B cell (primary cell): ENCODE measurements around the gene MEG3. TPM values are rescaled to one million over a fixed set of nuclear protein-coding genes. Genes with fewer than 3 reads are reported as not detected.

Source experiments
- ATAC-seq: fragments of 200-7000 bp; cut with Tn5 transposase; one replicate; pipeline ENCODE4 v1.10.0; 2021; ENCODE audit warnings: low read depth, mild to moderate bottlenecking, moderate number of reproducible peaks, moderate library complexity
- CTCF ChIA-PET: fragments of 350-600 bp; sonication (Branson Sonifier 250); formaldehyde crosslinking; loops from one replicate; lab custom pipeline; 2021; ENCODE audit warnings: antibody characterized with exemption, inconsistent platforms; lab: Charles Lee
- POLR2A ChIA-PET: fragments of 350-600 bp; sonication (Branson Sonifier 250); formaldehyde crosslinking; loops from one replicate; lab custom pipeline; 2021; ENCODE audit warnings: antibody characterized with exemption; lab: Charles Lee
- DNase-seq: peaks from one replicate; pipeline ENCODE4 v3.0.0; 2013
- H2AFZ ChIP-seq: 2 replicates; pipeline ENCODE4 v1.6.1; 2012; ENCODE audit warnings: mild to moderate bottlenecking, low read depth, low read length; ENCODE audit not compliant: insufficient read depth, poor library complexity, severe bottlenecking
- H3K27ac ChIP-seq, 2 donors: 1 replicate in 1 of 2; 2 replicates in 1 of 2; pipeline ENCODE4 v1.5.1; 2012 to 2013; ENCODE audit warnings: low read length in 2 of 2, mild to moderate bottlenecking in 2 of 2, moderate library complexity in 1 of 2
- H3K27me3 ChIP-seq, 4 experiments: fragments of 200-600 bp in 1 of 4; sonication (generic) in 1 of 4; replicated peaks in 1 of 4; 1 replicate in 2 of 4; 2 replicates in 2 of 4; pipeline versions ENCODE4 v1.6.1 to v1.7.0; 2013 to 2016; ENCODE audit warnings: low read length in 3 of 4, mild to moderate bottlenecking in 2 of 4, mixed read lengths in 1 of 4, moderate library complexity in 1 of 4; ENCODE audit not compliant: insufficient read depth in 4 of 4, control insufficient read depth in 3 of 4; ENCODE audit errors: control extremely low read depth in 1 of 4
- H3K36me3 ChIP-seq, 2 experiments: replicated peaks in 1 of 2; 1 replicate in 1 of 2; 2 replicates in 1 of 2; pipeline versions ENCODE4 v1.6.1 to v1.7.1; 2013; ENCODE audit warnings: low read length in 1 of 2; ENCODE audit not compliant: insufficient read depth in 2 of 2, control insufficient read depth in 1 of 2; ENCODE audit errors: control extremely low read depth in 1 of 2, extremely low read depth in 1 of 2
- H3K4me1 ChIP-seq, 2 donors: fragments of 200-600 bp in 1 of 2; sonication (generic) in 1 of 2; 1 replicate in 1 of 2; 2 replicates in 1 of 2; pipeline versions ENCODE4 v1.5.1 to v1.6.1; 2013 to 2017; ENCODE audit warnings: low read length in 2 of 2; ENCODE audit not compliant: control insufficient read depth in 2 of 2, insufficient read depth in 2 of 2
- H3K4me2 ChIP-seq: replicated peaks from 2 replicates; pipeline ENCODE3; 2012; ENCODE audit warnings: mild to moderate bottlenecking, low read depth, low read length; ENCODE audit not compliant: poor library complexity, severe bottlenecking
- H3K4me3 ChIP-seq, 5 experiments: fragments of 200-600 bp in 1 of 5; sonication (generic) in 1 of 5; 1 replicate in 3 of 5; 2 replicates in 2 of 5; pipeline versions ENCODE4 v1.5.1 to v1.7.0; 2011 to 2016; ENCODE audit warnings: low read length in 4 of 5, mild to moderate bottlenecking in 4 of 5, low read depth in 2 of 5, control low read depth in 1 of 5, moderate library complexity in 1 of 5; ENCODE audit not compliant: insufficient read depth in 1 of 5; ENCODE audit errors: control extremely low read depth in 1 of 5, extremely low read depth in 1 of 5
- H3K79me2 ChIP-seq: fragments of 200-600 bp; sonication (generic); one replicate; pipeline ENCODE4 v1.6.0; 2016; ENCODE audit warnings: low read length; ENCODE audit not compliant: control insufficient read depth, insufficient read depth
- H3K9ac ChIP-seq: fragments of 200-600 bp; sonication (generic); 2 replicates; pipeline ENCODE4 v1.6.1; 2017; ENCODE audit warnings: mild to moderate bottlenecking, low read length, moderate library complexity
- H3K9me3 ChIP-seq, 3 donors: one replicate each; pipeline versions ENCODE4 v1.6.1 to v1.7.1; 2013; ENCODE audit warnings: low read length in 2 of 3; ENCODE audit not compliant: control insufficient read depth in 2 of 3, insufficient read depth in 1 of 3; ENCODE audit errors: control extremely low read depth in 1 of 3
- H4K20me1 ChIP-seq: 2 replicates; pipeline ENCODE4 v1.6.0; 2012; ENCODE audit warnings: mild to moderate bottlenecking, low read length; ENCODE audit not compliant: insufficient read depth, control insufficient read depth, poor library complexity, severe bottlenecking
- H3K27ac Mint-ChIP-seq: one replicate; pipeline ENCODE4 v1.8.0; 2021; ENCODE audit warnings: mixed read lengths
- H3K27me3 Mint-ChIP-seq: one replicate; pipeline ENCODE4 v1.8.0; 2021; ENCODE audit warnings: mixed read lengths
- H3K4me1 Mint-ChIP-seq: one replicate; pipeline ENCODE4 v1.8.0; 2021; ENCODE audit warnings: mixed read lengths
- H3K4me3 Mint-ChIP-seq: one replicate; pipeline ENCODE4 v1.8.0; 2021; ENCODE audit warnings: mixed read lengths
- H3K9me3 Mint-ChIP-seq: one replicate; pipeline ENCODE4 v1.8.0; 2022; ENCODE audit warnings: mixed read lengths; ENCODE audit not compliant: insufficient read depth
- CTCF ChIP-seq: fragments of 200-600 bp; IDR thresholded peaks from one replicate; pipeline ENCODE4 v1.8.0; 2022; ENCODE audit warnings: antibody characterized with exemption, mild to moderate bottlenecking
- EZH2 ChIP-seq: IDR thresholded peaks from 2 replicates; pipeline ENCODE4 v1.6.1; 2012; ENCODE audit warnings: borderline replicate concordance, low read depth, mild to moderate bottlenecking, moderate library complexity, low read length; ENCODE audit not compliant: insufficient read depth, poor library complexity, severe bottlenecking
- WGBS: methylation state at CpG from one replicate; pipeline ENCODE4 v1.1.5; 2013; ENCODE audit warnings: missing lambda C conversion rate; ENCODE audit not compliant: insufficient coverage; 5-methylcytosine and 5-hydroxymethylcytosine counted together
- intact Hi-C: fragments of 100-400 bp; cut with micrococcal nuclease; formaldehyde crosslinking; loops from one replicate; pipeline ENCODE4 v1.10.0; 2022
- polyA plus RNA-seq: library from polyadenylated mRNA; depleted of rRNA; stranded (reverse); fragments of >200 nt; gene quantifications from 2 replicates; pipeline ENCODE4 v1.2.3, GENCODE V29; 2012
- total RNA-seq, 2 donors: library from RNA; stranded (reverse); fragments of 120-200 nt in 1 of 2; gene quantifications; 1 replicate in 1 of 2; 2 replicates in 1 of 2; pipeline versions ENCODE4 v1.2.3 to v1.2.4, GENCODE V29; 2013 to 2022

MEG3 gene
- total and polyA plus RNA-seq, 2 donors (not counting 1 experiment from before 2014, with no cell fraction given) = 0.13 TPM; not detected in 1

- TF ChIP-seq EZH2 (no peak), CTCF (no peak)
- DNase-seq (no peak), ATAC-seq (no peak)
- Histone ChIP-seq H3K36me3 (no peaks in the 10 kb centered on the region), H2AFZ (no peak overlapping the region), H4K20me1 (no peaks in the 10 kb centered on the region), H3K4me1 (no peaks in the 10 kb centered on the region), H3K27me3 (no peaks in the 10 kb centered on the region), H3K9me3 (no peaks in the 10 kb centered on the region), H3K27ac (no peak overlapping the region), H3K79me2 (no peaks in the 10 kb centered on the region), H3K4me2 (no peak overlapping the region), H3K4me3 (no peak overlapping the region), H3K9ac (no peak overlapping the region)
- no peaks in the 10 kb centered on the region for H3K9me3 Mint-ChIP-seq
- no peaks in the 10 kb centered on the region for H3K4me1 Mint-ChIP-seq
- POLR2A ChIA-PET = no interaction called here
- H3K27ac Mint-ChIP-seq = no peak overlapping the region
- intact Hi-C loops = no loop called here
- H3K27me3 Mint-ChIP-seq = peaks cover 5% of the 10 kb centered on the region
- CTCF ChIA-PET = no interaction called here
- 45% methylated on average over 3 of the region's 5 CpGs for WGBS
- H3K4me3 Mint-ChIP-seq = no peak overlapping the region
Observed at GRCh38 chr14:100788942-100789341, 37.0 kb upstream of the MEG3 start.

- no peaks in the 10 kb centered on the region for H3K79me2 ChIP-seq
- no peaks in the 10 kb centered on the region for H4K20me1 ChIP-seq
- H3K27ac Mint-ChIP-seq = no peak overlapping the region
- H3K4me1 ChIP-seq = no peaks in the 10 kb centered on the region
- no peak overlapping the region for H3K27ac ChIP-seq
- no peaks in the 10 kb centered on the region for H3K9me3 ChIP-seq
- POLR2A ChIA-PET = no interaction called here
- H3K4me1 Mint-ChIP-seq = no peaks in the 10 kb centered on the region
- CTCF ChIA-PET = no interaction called here
- no peak for DNase-seq
- H3K27me3 ChIP-seq = no peaks in the 10 kb centered on the region
- H3K4me3 Mint-ChIP-seq = no peak overlapping the region
- WGBS = 91% methylated on average over 11 of the region's 12 CpGs
- ATAC-seq = no peak
- no peak for TF ChIP-seq CTCF
- no peaks in the 10 kb centered on the region for H3K9me3 Mint-ChIP-seq
- no peak overlapping the region for H3K9ac ChIP-seq
- H3K4me2 ChIP-seq = no peak overlapping the region
- no peak overlapping the region for H2AFZ ChIP-seq
- H3K36me3 ChIP-seq = no peaks in the 10 kb centered on the region
- peaks cover 5% of the 10 kb centered on the region for H3K27me3 Mint-ChIP-seq
- intact Hi-C loops = no loop called here
- H3K4me3 ChIP-seq = no peak overlapping the region
Observed at GRCh38 chr14:100789460-100790417, 36.2 kb upstream of the MEG3 start.
